Brain microvascular endothelial cell (primary cell): ENCODE results near the gene ADAMTS20.

Experiments used
- DNase-seq: peaks from one replicate; pipeline ENCODE4 v3.0.0-alpha.2; 2020
- H3K27ac ChIP-seq: fragments of 250-450 bp; sonication (Bioruptor Pico); 2 replicates; pipeline ENCODE4 v1.5.1; 2020; ENCODE audit warnings: mild to moderate bottlenecking, moderate library complexity
- H3K27me3 ChIP-seq: fragments of 250-450 bp; sonication (Bioruptor Pico); replicated peaks from 2 replicates; pipeline ENCODE4 v1.5.1; 2020; ENCODE audit warnings: mild to moderate bottlenecking
- H3K36me3 ChIP-seq: fragments of 250-450 bp; sonication (Bioruptor Pico); replicated peaks from 2 replicates; pipeline ENCODE4 v1.5.1; 2020; ENCODE audit warnings: mild to moderate bottlenecking
- H3K4me3 ChIP-seq: 2 replicates; pipeline ENCODE4 v1.5.1; 2011; ENCODE audit warnings: low read depth, mild to moderate bottlenecking, control low read depth, low read length, moderate library complexity
- in situ Hi-C: cut with HindIII; loops from 2 replicates; pipeline ENCODE4 v1.10.0; 2017; ENCODE audit warnings: low sequenced_read_pairs, low pct_ligation_motif_present
- TF ChIP-seq, protein P1 (sequence below): IDR thresholded peaks from 2 replicates; pipeline ENCODE4 v1.5.1; 2011; ENCODE audit warnings: low read depth, mild to moderate bottlenecking, moderate library complexity, low read length, control low read depth, inconsistent platforms; ENCODE audit errors: missing control alignments

The ADAMTS20 gene

GRCh38 chr12:43401096-43401495 lies 150.9 kb downstream of the ADAMTS20 start:
- H3K27me3 ChIP-seq = no peaks in the 10 kb centered on the region
- no peak for DNase-seq
- H3K4me3 ChIP-seq = no peak overlapping the region
- H3K27ac ChIP-seq = no peak overlapping the region
- in situ Hi-C loops = no loop called here
- TF ChIP-seq, protein P1, sequence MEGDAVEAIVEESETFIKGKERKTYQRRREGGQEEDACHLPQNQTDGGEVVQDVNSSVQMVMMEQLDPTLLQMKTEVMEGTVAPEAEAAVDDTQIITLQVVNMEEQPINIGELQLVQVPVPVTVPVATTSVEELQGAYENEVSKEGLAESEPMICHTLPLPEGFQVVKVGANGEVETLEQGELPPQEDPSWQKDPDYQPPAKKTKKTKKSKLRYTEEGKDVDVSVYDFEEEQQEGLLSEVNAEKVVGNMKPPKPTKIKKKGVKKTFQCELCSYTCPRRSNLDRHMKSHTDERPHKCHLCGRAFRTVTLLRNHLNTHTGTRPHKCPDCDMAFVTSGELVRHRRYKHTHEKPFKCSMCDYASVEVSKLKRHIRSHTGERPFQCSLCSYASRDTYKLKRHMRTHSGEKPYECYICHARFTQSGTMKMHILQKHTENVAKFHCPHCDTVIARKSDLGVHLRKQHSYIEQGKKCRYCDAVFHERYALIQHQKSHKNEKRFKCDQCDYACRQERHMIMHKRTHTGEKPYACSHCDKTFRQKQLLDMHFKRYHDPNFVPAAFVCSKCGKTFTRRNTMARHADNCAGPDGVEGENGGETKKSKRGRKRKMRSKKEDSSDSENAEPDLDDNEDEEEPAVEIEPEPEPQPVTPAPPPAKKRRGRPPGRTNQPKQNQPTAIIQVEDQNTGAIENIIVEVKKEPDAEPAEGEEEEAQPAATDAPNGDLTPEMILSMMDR = no peak
- no peaks in the 10 kb centered on the region for H3K36me3 ChIP-seq

DNA sequence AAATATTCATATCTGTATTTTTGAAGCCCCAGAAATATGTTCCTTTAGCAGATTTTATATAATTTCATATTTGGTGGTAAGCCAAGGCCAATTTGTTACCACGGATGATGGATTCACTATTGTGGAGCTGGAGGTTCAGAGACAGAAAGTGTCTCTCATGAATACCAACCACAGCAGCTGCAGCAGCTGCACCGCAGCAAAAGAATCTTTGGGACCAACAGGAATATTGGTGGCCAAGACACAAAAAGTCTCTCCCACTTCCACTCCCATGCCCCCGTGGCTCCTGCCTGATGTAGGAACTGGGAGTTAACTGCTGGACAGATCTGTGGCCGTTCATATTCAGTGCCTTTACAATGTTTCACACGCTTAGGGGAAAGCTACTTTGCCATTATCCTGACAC lies 155.3 kb downstream of the ADAMTS20 start:
- Histone ChIP-seq H3K36me3 (no peaks in the 10 kb centered on the region), H3K4me3 (no peak overlapping the region), H3K27ac (no peak overlapping the region), H3K27me3 (no peaks in the 10 kb centered on the region)
- in situ Hi-C loops = no loop called here
- TF ChIP-seq, protein P1 = no peak
- no peak for DNase-seq

DNA sequence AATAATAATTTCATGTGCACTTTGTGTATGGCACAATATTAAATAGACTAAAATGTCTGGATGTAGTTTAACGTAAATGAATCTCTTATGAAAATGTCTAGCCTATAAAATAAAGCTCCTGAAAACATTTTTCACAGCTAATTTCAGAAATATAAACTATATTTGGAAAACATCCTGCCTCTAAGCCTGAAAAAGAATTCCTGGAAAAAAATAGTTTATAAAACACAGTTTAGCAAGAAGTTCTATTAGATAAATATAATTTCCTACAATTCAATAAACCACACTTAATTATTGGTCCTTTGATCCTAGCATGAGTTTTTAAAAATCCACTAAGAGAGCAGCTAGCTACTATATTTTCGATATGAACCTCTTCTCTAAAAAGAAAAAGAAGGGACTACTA lies 159.9 kb downstream of the ADAMTS20 start:
- no peak overlapping the region for H3K4me3 ChIP-seq
- TF ChIP-seq, protein P1 = no peak
- no peak overlapping the region for H3K27ac ChIP-seq
- no peak for DNase-seq
- no peaks in the 10 kb centered on the region for H3K36me3 ChIP-seq
- in situ Hi-C loops = no loop called here
- no peaks in the 10 kb centered on the region for H3K27me3 ChIP-seq

- no peak overlapping the region for H3K27ac ChIP-seq
- in situ Hi-C loops = no loop called here
- no peak overlapping the region for H3K4me3 ChIP-seq
- H3K36me3 ChIP-seq = no peaks in the 10 kb centered on the region
- H3K27me3 ChIP-seq = no peaks in the 10 kb centered on the region
- TF ChIP-seq, protein P1 = no peak
- DNase-seq = no peak
These were observed 170.1 kb downstream of the ADAMTS20 start for GRCh38 chr12:43381879-43382278.

- no peaks in the 10 kb centered on the region for H3K36me3 ChIP-seq
- no peak for DNase-seq
- H3K4me3 ChIP-seq = no peak overlapping the region
- no peaks in the 10 kb centered on the region for H3K27me3 ChIP-seq
- in situ Hi-C loops = no loop called here
- TF ChIP-seq, protein P1 = no peak
- H3K27ac ChIP-seq = no peak overlapping the region
These were observed 173.6 kb downstream of the ADAMTS20 start for GRCh38 chr12:43378448-43378847.

DNA sequence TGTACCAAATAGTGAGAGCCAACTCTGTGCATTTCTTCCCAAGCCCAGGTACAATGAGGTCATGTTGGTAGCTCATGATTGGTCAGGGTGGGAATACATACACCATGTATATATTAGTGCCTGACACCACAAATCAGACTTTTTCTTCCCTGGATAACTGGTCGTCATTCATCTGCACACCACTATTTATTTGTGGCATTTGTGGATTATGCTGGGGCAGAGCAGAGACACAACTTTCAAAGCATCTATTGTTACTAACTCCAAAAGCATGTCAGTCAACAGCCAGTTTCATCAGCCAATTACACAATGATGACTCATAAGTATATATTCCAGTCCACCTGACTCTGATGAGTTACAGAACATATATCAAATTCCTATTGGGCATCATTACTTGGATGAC lies 181.7 kb downstream of the ADAMTS20 start:
- no peak overlapping the region for H3K4me3 ChIP-seq
- DNase-seq = peak; percentile 63
- H3K27me3 ChIP-seq = no peaks in the 10 kb centered on the region
- H3K27ac ChIP-seq = no peak overlapping the region
- TF ChIP-seq, protein P1 = no peak
- in situ Hi-C loops = no loop called here
- no peaks in the 10 kb centered on the region for H3K36me3 ChIP-seq
